Measurements from ENCODE around the gene PLEKHG5.

The PLEKHG5 gene

DNA sequence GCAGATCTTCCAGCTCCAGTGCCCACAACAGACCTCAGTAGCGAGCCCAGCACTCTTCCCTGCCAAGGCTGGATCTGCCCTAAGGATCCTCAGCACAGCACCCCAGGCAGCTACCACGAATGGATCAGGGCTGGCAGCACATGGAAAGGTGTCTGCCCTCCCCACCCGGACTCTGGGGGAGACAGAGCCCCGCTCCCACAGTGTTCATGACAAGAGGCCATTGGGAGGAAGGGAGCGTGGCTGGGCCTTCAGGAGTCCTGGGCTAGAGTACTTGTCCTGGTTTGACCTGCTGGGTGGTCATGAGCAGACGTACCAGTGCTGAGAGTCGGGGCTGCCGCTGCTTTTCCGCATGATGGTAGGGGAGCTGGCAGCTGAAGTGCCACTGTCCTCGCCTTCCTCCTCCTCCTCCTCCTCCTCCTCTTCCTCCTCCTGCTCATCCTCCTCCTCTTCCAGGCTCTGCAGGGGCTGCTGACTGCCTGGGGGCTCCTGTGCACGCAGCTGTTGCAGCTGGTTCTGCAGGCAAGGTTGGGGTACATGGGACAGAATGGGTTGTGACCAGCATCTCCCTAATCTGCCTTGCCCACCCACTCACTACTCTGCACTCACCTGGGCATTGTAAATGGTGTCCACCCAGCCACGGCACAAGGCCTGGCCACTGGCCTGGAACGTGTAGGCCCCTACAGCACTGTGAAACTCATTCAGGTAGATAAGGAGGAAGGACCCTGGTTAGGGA, 22.6 kb downstream of the PLEKHG5 start:
- no peaks in the 10 kb centered on the region for H3K9me2 ChIP-seq (replicated peaks; ENCODE audit: insufficient read depth, low read length)
- H2AFZ ChIP-seq (ENCODE audit: low read depth, low read length, severe bottlenecking) = no peak overlapping the region
- H3F3A ChIP-seq (ENCODE audit: insufficient read depth) = no peaks in the 10 kb centered on the region
- H3K27ac ChIP-seq (ENCODE audit: low read depth, low read length) = no peak overlapping the region
- H3K27me3 ChIP-seq (ENCODE audit: low read length) = no peaks in the 10 kb centered on the region
- no peak for TF ChIP-seq EZH2phosphoT487 (conservative IDR thresholded peaks at IDR 0.05; ENCODE audit: low read length)
- TF ChIP-seq, protein P1, sequence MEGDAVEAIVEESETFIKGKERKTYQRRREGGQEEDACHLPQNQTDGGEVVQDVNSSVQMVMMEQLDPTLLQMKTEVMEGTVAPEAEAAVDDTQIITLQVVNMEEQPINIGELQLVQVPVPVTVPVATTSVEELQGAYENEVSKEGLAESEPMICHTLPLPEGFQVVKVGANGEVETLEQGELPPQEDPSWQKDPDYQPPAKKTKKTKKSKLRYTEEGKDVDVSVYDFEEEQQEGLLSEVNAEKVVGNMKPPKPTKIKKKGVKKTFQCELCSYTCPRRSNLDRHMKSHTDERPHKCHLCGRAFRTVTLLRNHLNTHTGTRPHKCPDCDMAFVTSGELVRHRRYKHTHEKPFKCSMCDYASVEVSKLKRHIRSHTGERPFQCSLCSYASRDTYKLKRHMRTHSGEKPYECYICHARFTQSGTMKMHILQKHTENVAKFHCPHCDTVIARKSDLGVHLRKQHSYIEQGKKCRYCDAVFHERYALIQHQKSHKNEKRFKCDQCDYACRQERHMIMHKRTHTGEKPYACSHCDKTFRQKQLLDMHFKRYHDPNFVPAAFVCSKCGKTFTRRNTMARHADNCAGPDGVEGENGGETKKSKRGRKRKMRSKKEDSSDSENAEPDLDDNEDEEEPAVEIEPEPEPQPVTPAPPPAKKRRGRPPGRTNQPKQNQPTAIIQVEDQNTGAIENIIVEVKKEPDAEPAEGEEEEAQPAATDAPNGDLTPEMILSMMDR (IDR thresholded peaks at IDR 0.05; ENCODE audit: insufficient read depth, low read length, poor library complexity, severe bottlenecking) = no peak
- no peaks in the 10 kb centered on the region for H3K9me3 ChIP-seq (ENCODE audit: insufficient read depth, low read length)
- H3K4me3 ChIP-seq (ENCODE audit: insufficient read depth, low read length, poor library complexity, severe bottlenecking) = no peak overlapping the region
- H3K4me2 ChIP-seq (ENCODE audit: low read depth, low read length, poor library complexity, severe bottlenecking) = no peak overlapping the region
- H3K79me2 ChIP-seq (ENCODE audit: insufficient read depth, low read length) = no peaks in the 10 kb centered on the region
- H4K20me1 ChIP-seq (ENCODE audit: low read depth, low read length) = no peaks in the 10 kb centered on the region
- no peaks in the 10 kb centered on the region for H3K36me3 ChIP-seq (ENCODE audit: low read length)
- H3K9ac ChIP-seq (ENCODE audit: low read length) = no peak overlapping the region

DNA sequence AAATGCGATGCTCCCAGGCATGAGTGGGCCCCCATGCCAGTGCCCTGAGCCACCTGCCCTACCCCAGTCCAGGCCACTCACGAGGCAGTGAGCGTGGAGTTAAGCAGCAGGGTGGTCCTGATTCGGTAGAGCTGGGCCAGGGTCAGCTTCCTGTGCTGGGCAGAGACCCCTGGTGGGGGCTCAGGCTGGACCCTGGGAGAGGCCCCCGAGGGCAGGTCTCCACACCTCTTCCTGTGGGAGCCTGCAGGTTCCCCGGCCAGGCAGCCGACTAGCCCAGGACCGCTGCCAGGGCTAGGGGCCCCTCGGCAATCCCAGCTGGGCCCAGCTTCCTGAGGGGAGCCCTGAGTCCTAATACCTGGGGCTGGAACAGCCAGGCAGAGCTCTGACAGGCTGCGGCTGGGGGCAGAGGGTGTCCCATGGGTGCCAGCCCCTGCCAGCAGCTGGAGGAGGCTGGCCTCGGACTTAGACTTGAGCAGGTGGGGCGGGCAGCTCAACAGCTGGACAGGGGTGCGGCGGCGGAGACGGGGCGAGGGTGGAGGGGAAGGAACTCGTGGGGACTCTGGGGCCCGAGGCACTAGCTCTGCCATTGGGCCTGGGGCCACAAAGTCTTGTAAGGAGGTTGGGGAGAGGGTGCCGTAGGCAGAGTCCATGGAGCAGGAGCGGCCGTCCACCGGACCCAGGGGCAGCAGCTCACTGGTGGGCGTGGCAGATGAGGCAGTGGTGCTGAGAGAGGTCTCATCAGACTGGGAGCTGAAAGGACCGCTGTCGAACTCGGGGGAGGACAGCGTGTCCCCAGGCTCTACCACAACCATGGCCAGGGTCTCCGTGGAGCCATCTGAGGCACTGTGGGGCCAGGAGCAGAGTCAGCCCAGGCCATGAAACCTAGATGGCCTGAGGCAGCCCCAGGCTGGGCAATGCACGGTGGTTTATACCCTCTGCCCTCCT, 23.5 kb downstream of the PLEKHG5 start:
- no peaks in the 10 kb centered on the region for H3K27me3 ChIP-seq (ENCODE audit: low read length)
- no peak overlapping the region for H3K4me3 ChIP-seq (ENCODE audit: insufficient read depth, low read length, poor library complexity, severe bottlenecking)
- no peak overlapping the region for H2AFZ ChIP-seq (ENCODE audit: low read depth, low read length, severe bottlenecking)
- no peaks in the 10 kb centered on the region for H4K20me1 ChIP-seq (ENCODE audit: low read depth, low read length)
- no peak overlapping the region for H3K27ac ChIP-seq (ENCODE audit: low read depth, low read length)
- no peak overlapping the region for H3K4me2 ChIP-seq (ENCODE audit: low read depth, low read length, poor library complexity, severe bottlenecking)
- no peaks in the 10 kb centered on the region for H3K36me3 ChIP-seq (ENCODE audit: low read length)
- H3K9me3 ChIP-seq (ENCODE audit: insufficient read depth, low read length) = no peaks in the 10 kb centered on the region
- H3K79me2 ChIP-seq (ENCODE audit: insufficient read depth, low read length) = no peaks in the 10 kb centered on the region
- H3K9me2 ChIP-seq (replicated peaks; ENCODE audit: insufficient read depth, low read length) = no peaks in the 10 kb centered on the region
- no peaks in the 10 kb centered on the region for H3F3A ChIP-seq (ENCODE audit: insufficient read depth)
- H3K9ac ChIP-seq (ENCODE audit: low read length) = no peak overlapping the region
- no peak for TF ChIP-seq EZH2phosphoT487 (conservative IDR thresholded peaks at IDR 0.05; ENCODE audit: low read length)
- TF ChIP-seq, protein P1 (IDR thresholded peaks at IDR 0.05; ENCODE audit: insufficient read depth, low read length, poor library complexity, severe bottlenecking) = no peak

GRCh38 chr1:6467224-6467623, 24.2 kb downstream of the PLEKHG5 start:
- Histone ChIP-seq H3K27me3 (ENCODE audit: low read length) (no peaks in the 10 kb centered on the region), H4K20me1 (ENCODE audit: low read depth, low read length) (no peaks in the 10 kb centered on the region), H3K79me2 (ENCODE audit: insufficient read depth, low read length) (no peaks in the 10 kb centered on the region), H3K4me2 (ENCODE audit: low read depth, low read length, poor library complexity, severe bottlenecking) (no peak overlapping the region), H3K9me3 (ENCODE audit: insufficient read depth, low read length) (no peaks in the 10 kb centered on the region), H3K4me3 (ENCODE audit: insufficient read depth, low read length, poor library complexity, severe bottlenecking) (no peak overlapping the region), H3F3A (ENCODE audit: insufficient read depth) (no peaks in the 10 kb centered on the region), H2AFZ (ENCODE audit: low read depth, low read length, severe bottlenecking) (no peak overlapping the region), H3K36me3 (ENCODE audit: low read length) (no peaks in the 10 kb centered on the region), H3K9ac (ENCODE audit: low read length) (no peak overlapping the region), H3K9me2 (replicated peaks; ENCODE audit: insufficient read depth, low read length) (no peaks in the 10 kb centered on the region), H3K27ac (ENCODE audit: low read depth, low read length) (no peak overlapping the region)
- TF ChIP-seq, protein P1 (IDR thresholded peaks at IDR 0.05; ENCODE audit: insufficient read depth, low read length, poor library complexity, severe bottlenecking) = no peak
- no peak for TF ChIP-seq EZH2phosphoT487 (conservative IDR thresholded peaks at IDR 0.05; ENCODE audit: low read length)
